SU-DHL-6 (cell line): Measurements from ENCODE around the gene NUDC.

ENCODE experiments used
- EZH2phosphoT487 ChIP-seq: fragments of 200-600 bp; sonication (generic), shearing (Covaris generic); conservative IDR thresholded peaks from 2 replicates; pipeline ENCODE4 v1.6.1; 2018; ENCODE audit warnings: mild to moderate bottlenecking, antibody characterized with exemption, low read length, moderate library complexity, mixed read lengths
- TF ChIP-seq, protein P1 (sequence below): fragments of 200-600 bp; sonication (generic); IDR thresholded peaks from one replicate; pipeline ENCODE4 v1.5.1; 2017; ENCODE audit warnings: antibody characterized with exemption, mild to moderate bottlenecking, low read length, moderate library complexity; ENCODE audit not compliant: insufficient read depth, poor library complexity, severe bottlenecking

GRCh38 chr1:26923711-26924110 lies 2.2 kb downstream of the NUDC start:
- TF ChIP-seq, protein P1, sequence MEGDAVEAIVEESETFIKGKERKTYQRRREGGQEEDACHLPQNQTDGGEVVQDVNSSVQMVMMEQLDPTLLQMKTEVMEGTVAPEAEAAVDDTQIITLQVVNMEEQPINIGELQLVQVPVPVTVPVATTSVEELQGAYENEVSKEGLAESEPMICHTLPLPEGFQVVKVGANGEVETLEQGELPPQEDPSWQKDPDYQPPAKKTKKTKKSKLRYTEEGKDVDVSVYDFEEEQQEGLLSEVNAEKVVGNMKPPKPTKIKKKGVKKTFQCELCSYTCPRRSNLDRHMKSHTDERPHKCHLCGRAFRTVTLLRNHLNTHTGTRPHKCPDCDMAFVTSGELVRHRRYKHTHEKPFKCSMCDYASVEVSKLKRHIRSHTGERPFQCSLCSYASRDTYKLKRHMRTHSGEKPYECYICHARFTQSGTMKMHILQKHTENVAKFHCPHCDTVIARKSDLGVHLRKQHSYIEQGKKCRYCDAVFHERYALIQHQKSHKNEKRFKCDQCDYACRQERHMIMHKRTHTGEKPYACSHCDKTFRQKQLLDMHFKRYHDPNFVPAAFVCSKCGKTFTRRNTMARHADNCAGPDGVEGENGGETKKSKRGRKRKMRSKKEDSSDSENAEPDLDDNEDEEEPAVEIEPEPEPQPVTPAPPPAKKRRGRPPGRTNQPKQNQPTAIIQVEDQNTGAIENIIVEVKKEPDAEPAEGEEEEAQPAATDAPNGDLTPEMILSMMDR: no peak
- no peak for TF ChIP-seq EZH2phosphoT487
